IMR-90 (cell line): ENCODE data around the gene NFATC1.

Source experiments
- FOS ChIP-seq: fragments of 150-350 bp; IDR thresholded peaks from 2 replicates; pipeline ENCODE4 v1.6.1; 2016; ENCODE audit warnings: low read depth, low read length
- MXI1 ChIP-seq: IDR thresholded peaks from 2 replicates; pipeline ENCODE4 v1.6.1; 2012; ENCODE audit warnings: low read depth, mild to moderate bottlenecking, low read length, moderate library complexity, borderline replicate concordance
- POLR2A ChIP-seq: IDR thresholded peaks from 2 replicates; pipeline ENCODE4 v1.6.1; 2012; ENCODE audit warnings: mild to moderate bottlenecking, low read depth, low read length
- RAD21 ChIP-seq: IDR thresholded peaks from 2 replicates; pipeline ENCODE4 v1.6.1; 2012; ENCODE audit warnings: low read length, improper control_type of control experiment
- TF ChIP-seq, protein P1 (sequence below): conservative IDR thresholded peaks from 2 replicates; pipeline ENCODE4 v1.5.1; 2012; ENCODE audit warnings: mild to moderate bottlenecking, low read depth, low read length, improper control_type of control experiment

DNA sequence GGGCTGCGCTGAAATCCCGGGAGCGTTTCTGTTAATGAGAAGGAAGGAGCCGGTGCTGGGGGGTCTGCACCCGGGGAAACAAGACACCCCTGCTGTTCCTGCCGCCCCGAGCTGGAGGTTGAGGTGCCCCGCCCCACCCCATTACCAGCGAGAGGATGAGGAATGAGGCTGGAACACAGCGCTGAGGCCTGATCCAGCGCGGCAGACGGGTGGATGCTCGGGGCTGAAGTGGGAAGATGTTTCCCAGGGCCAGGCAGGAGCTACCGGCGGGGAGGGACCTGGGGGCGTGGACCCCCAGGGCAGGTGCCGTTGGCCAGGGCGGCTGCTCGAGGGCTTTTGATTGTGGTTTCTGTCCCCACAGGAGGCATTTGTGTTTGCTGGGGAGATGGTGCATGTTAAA is 149.5 kb downstream of the NFATC1 start:
- TF ChIP-seq POLR2A (no peak), FOS (no peak), RAD21 (no peak), MXI1 (no peak)
- TF ChIP-seq, protein P1, sequence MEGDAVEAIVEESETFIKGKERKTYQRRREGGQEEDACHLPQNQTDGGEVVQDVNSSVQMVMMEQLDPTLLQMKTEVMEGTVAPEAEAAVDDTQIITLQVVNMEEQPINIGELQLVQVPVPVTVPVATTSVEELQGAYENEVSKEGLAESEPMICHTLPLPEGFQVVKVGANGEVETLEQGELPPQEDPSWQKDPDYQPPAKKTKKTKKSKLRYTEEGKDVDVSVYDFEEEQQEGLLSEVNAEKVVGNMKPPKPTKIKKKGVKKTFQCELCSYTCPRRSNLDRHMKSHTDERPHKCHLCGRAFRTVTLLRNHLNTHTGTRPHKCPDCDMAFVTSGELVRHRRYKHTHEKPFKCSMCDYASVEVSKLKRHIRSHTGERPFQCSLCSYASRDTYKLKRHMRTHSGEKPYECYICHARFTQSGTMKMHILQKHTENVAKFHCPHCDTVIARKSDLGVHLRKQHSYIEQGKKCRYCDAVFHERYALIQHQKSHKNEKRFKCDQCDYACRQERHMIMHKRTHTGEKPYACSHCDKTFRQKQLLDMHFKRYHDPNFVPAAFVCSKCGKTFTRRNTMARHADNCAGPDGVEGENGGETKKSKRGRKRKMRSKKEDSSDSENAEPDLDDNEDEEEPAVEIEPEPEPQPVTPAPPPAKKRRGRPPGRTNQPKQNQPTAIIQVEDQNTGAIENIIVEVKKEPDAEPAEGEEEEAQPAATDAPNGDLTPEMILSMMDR: no peak
